Measurements from ENCODE around the gene ARAP1. TPM values are rescaled to one million over a fixed set of nuclear protein-coding genes. Genes with fewer than 3 reads are reported as not detected.

ARAP1 gene
- total RNA-seq, 1 donor from 2014 or later = 20.5 TPM

- Mint-ChIP-seq H3K36me3 (ENCODE audit: unreplicated experiment) (no peaks in the 10 kb centered on the region), H3K27me3 (ENCODE audit: unreplicated experiment) (peaks cover 19% of the 10 kb centered on the region), H3K9me3 (ENCODE audit: unreplicated experiment) (peaks cover 4% of the 10 kb centered on the region), H3K4me1 (ENCODE audit: low read depth, unreplicated experiment) (peaks cover 14% of the 10 kb centered on the region), H3K27ac (ENCODE audit: unreplicated experiment) (peak overlapping the region; percentile 64), H3K4me3 (ENCODE audit: unreplicated experiment) (no peak overlapping the region)
- peak; percentile 80 for DNase-seq
- TF ChIP-seq, protein P1, sequence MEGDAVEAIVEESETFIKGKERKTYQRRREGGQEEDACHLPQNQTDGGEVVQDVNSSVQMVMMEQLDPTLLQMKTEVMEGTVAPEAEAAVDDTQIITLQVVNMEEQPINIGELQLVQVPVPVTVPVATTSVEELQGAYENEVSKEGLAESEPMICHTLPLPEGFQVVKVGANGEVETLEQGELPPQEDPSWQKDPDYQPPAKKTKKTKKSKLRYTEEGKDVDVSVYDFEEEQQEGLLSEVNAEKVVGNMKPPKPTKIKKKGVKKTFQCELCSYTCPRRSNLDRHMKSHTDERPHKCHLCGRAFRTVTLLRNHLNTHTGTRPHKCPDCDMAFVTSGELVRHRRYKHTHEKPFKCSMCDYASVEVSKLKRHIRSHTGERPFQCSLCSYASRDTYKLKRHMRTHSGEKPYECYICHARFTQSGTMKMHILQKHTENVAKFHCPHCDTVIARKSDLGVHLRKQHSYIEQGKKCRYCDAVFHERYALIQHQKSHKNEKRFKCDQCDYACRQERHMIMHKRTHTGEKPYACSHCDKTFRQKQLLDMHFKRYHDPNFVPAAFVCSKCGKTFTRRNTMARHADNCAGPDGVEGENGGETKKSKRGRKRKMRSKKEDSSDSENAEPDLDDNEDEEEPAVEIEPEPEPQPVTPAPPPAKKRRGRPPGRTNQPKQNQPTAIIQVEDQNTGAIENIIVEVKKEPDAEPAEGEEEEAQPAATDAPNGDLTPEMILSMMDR (IDR thresholded peaks at IDR 0.05; ENCODE audit: partially characterized antibody, unreplicated experiment) = no peak
These were observed 48.8 kb downstream of the ARAP1 start for GRCh38 chr11:72703267-72704008.

DNA sequence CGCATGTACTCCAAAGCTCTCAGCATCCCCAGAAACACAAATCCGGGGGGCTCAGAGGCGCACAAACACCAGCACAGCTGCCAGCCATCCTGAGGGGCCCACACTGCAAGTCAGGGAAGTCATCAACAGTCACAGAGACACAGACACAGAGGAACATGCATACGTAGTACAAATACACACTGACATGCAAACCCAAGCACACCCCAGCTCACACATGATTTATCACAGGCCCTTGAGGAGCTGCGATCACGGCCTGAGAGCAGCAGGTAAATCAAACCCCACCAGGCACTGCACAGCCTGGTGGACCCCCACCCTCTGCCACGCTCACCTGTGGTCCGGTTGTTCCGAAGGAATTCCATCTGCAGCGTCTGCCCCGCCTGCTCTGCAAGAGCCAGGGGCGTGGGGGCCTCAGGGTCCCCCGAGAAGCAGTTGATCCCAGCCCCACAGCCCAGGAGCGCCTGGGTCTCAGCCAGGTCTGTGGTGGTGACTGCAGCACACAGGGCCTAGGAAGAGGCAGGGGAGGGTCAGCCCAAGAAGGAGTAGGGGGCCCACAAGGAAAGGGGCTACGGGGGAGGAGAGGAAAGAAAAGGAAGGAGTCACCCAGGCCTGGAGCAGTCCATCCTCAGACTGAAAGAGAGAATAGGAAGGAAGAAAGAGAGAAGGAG is 49.5 kb downstream of the ARAP1 start:
- H3K9me3 Mint-ChIP-seq (ENCODE audit: unreplicated experiment) = peaks cover 4% of the 10 kb centered on the region
- no peak for DNase-seq
- TF ChIP-seq, protein P1 (IDR thresholded peaks at IDR 0.05; ENCODE audit: partially characterized antibody, unreplicated experiment) = no peak
- H3K36me3 Mint-ChIP-seq (ENCODE audit: unreplicated experiment) = no peaks in the 10 kb centered on the region
- no peak overlapping the region for H3K4me3 Mint-ChIP-seq (ENCODE audit: unreplicated experiment)
- peak overlapping the region; percentile 64 for H3K27ac Mint-ChIP-seq (ENCODE audit: unreplicated experiment)
- H3K4me1 Mint-ChIP-seq (ENCODE audit: low read depth, unreplicated experiment) = peaks cover 14% of the 10 kb centered on the region
- H3K27me3 Mint-ChIP-seq (ENCODE audit: unreplicated experiment) = peaks cover 21% of the 10 kb centered on the region

DNA sequence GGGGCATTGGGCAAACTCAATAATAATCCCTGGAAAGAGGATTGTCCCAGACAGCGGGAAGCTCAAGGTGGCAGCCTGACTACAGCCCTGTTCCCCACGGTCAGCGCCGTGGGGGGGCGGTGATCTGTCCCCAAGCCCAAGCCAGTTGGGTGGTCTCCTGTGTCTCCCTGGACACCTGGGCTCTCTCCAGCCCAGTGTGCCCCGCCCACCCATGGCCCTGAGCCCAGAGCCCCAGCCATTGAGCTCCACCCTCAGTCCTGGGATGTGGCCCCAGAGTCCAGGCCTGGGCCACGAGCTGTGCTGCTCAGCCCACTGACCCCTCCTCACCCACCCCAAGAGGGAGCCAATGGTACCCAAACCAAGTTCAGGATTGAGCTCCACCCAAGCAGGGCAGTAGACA is 50.1 kb downstream of the ARAP1 start:
- Mint-ChIP-seq H3K4me3 (ENCODE audit: unreplicated experiment) (no peak overlapping the region), H3K9me3 (ENCODE audit: unreplicated experiment) (peaks cover 4% of the 10 kb centered on the region), H3K27me3 (ENCODE audit: unreplicated experiment) (peaks cover 19% of the 10 kb centered on the region), H3K36me3 (ENCODE audit: unreplicated experiment) (no peaks in the 10 kb centered on the region), H3K27ac (ENCODE audit: unreplicated experiment) (peak overlapping the region; percentile 8), H3K4me1 (ENCODE audit: low read depth, unreplicated experiment) (peaks cover 14% of the 10 kb centered on the region)
- no peak for DNase-seq
- TF ChIP-seq, protein P1 (IDR thresholded peaks at IDR 0.05; ENCODE audit: partially characterized antibody, unreplicated experiment) = no peak

- H3K36me3 Mint-ChIP-seq (ENCODE audit: unreplicated experiment) = no peaks in the 10 kb centered on the region
- H3K9me3 Mint-ChIP-seq (ENCODE audit: unreplicated experiment) = peaks cover 4% of the 10 kb centered on the region
- DNase-seq = no peak
- peaks cover 10% of the 10 kb centered on the region for H3K4me1 Mint-ChIP-seq (ENCODE audit: low read depth, unreplicated experiment)
- peaks cover 18% of the 10 kb centered on the region for H3K27me3 Mint-ChIP-seq (ENCODE audit: unreplicated experiment)
- TF ChIP-seq, protein P1 (IDR thresholded peaks at IDR 0.05; ENCODE audit: partially characterized antibody, unreplicated experiment) = no peak
- peak overlapping the region; percentile 12 for H3K27ac Mint-ChIP-seq (ENCODE audit: unreplicated experiment)
- H3K4me3 Mint-ChIP-seq (ENCODE audit: unreplicated experiment) = no peak overlapping the region
These were observed 50.7 kb downstream of the ARAP1 start for GRCh38 chr11:72701466-72701865.

- no peak overlapping the region for H3K27ac Mint-ChIP-seq (ENCODE audit: unreplicated experiment)
- H3K36me3 Mint-ChIP-seq (ENCODE audit: unreplicated experiment) = peaks cover 4% of the 10 kb centered on the region
- H3K27me3 Mint-ChIP-seq (ENCODE audit: unreplicated experiment) = peaks cover 16% of the 10 kb centered on the region
- H3K9me3 Mint-ChIP-seq (ENCODE audit: unreplicated experiment) = peaks cover 4% of the 10 kb centered on the region
- H3K4me1 Mint-ChIP-seq (ENCODE audit: low read depth, unreplicated experiment) = peaks cover 6% of the 10 kb centered on the region
- TF ChIP-seq, protein P1 (IDR thresholded peaks at IDR 0.05; ENCODE audit: partially characterized antibody, unreplicated experiment) = no peak
- no peak overlapping the region for H3K4me3 Mint-ChIP-seq (ENCODE audit: unreplicated experiment)
- DNase-seq = no peak
These were observed 52.1 kb downstream of the ARAP1 start for GRCh38 chr11:72700146-72700545.

Measured in glutamatergic neuron (in vitro differentiated cells).